H1 (cell line): ENCODE data around the gene HLA-DOB. TPM values are rescaled to one million over a fixed set of nuclear protein-coding genes. Genes with fewer than 3 reads are reported as not detected.

Experiments
- CBX8 ChIP-seq: fragments of 300-800, 300-1000 bp; sonication (generic); IDR thresholded peaks from 2 replicates; pipeline ENCODE4 v1.7.1; 2016; ENCODE audit warnings: low read depth, low read length, borderline replicate concordance
- GABPA ChIP-seq: IDR thresholded peaks from 2 replicates; pipeline ENCODE4 v1.6.1; 2011; ENCODE audit warnings: mild to moderate bottlenecking, low read length, moderate library complexity, borderline replicate concordance; ENCODE audit not compliant: insufficient read depth
- JUN ChIP-seq: IDR thresholded peaks from 2 replicates; pipeline ENCODE4 v1.6.1; 2011; ENCODE audit warnings: low read depth, mild to moderate bottlenecking, improper control_type of control experiment, low read length
- NANOG ChIP-seq: IDR thresholded peaks from 2 replicates; pipeline ENCODE4 v1.6.1; 2011; ENCODE audit warnings: low read length, low read depth, mild to moderate bottlenecking, inconsistent platforms; ENCODE audit not compliant: insufficient read depth, poor library complexity, severe bottlenecking
- SRF ChIP-seq: IDR thresholded peaks from 2 replicates; pipeline ENCODE4 v1.6.1; 2011; ENCODE audit warnings: mild to moderate bottlenecking, low read depth, low read length, moderate library complexity
- SUZ12 ChIP-seq: fragments of 200-600 bp; sonication (generic); IDR thresholded peaks from 2 replicates; pipeline ENCODE4 v1.6.1; 2012; ENCODE audit warnings: mild to moderate bottlenecking, inconsistent platforms, low read length, moderate library complexity, mixed read lengths
- TAF7 ChIP-seq: optimal IDR thresholded peaks from 2 replicates; pipeline ENCODE3; 2011; ENCODE audit warnings: low read depth, mild to moderate bottlenecking, inconsistent platforms, low read length, moderate library complexity, borderline replicate concordance
- polyA plus RNA-seq, 7 experiments: library from polyadenylated mRNA; depleted of rRNA in 3 of 7; stranded (reverse) in 5 of 7; unstranded in 2 of 7; fragments of >200 nt in 5 of 7; fragments of 200-250 nt in 2 of 7; gene quantifications; 1 replicate in 5 of 7; 2 replicates in 1 of 7; 4 replicates in 1 of 7; pipeline versions ENCODE4 v1.2.1 to v1.2.3, GENCODE V29; 2011 to 2013; ENCODE audit warnings: missing spikeins in 2 of 7, mixed read lengths in 2 of 7
- total RNA-seq: library from RNA; stranded (reverse); fragmentation: NEBNext Ultra II Directional; extraction: Animal tissue kit (Norgen Biotek cat#: 25700); gene quantifications from 2 replicates; pipeline ENCODE4 v1.2.1, GENCODE V29; 2021
- TF ChIP-seq, protein P1 (sequence below): fragments of 300-600 bp; sonication (generic); IDR thresholded peaks from 2 replicates; pipeline ENCODE4 v1.7.1; 2012; ENCODE audit warnings: low read length, moderate library complexity, mild to moderate bottlenecking, inconsistent platforms; ENCODE audit not compliant: insufficient replicate concordance

Gene HLA-DOB
- total and polyA plus RNA-seq, 2 of the 8 experiments (the other 6 are each of a cell fraction or from before 2014, with no cell fraction given), result 0.35 TPM; not detected in 1

DNA sequence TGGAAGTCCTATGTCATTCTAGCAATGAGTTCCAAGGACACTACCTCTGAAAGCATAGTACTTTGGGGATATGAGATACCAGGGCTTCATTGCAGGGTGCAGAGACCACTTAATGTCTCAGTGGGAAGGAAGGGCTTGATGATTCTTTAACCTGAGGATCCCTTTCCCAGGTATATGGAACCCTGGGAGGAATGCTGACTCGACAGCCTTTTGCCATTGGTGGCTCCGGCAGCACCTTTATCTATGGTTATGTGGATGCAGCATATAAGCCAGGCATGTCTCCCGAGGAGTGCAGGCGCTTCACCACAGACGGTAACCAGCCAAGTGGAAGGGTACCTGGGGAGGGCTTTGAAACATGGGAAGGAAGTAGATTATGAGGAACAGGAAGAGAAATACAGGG, 41.4 kb upstream of the HLA-DOB start (continued):
- TF ChIP-seq JUN (no peak), SRF (no peak), TAF7 (no peak), SUZ12 (no peak), NANOG (no peak), GABPA (no peak), CBX8 (no peak)
- TF ChIP-seq, protein P1, sequence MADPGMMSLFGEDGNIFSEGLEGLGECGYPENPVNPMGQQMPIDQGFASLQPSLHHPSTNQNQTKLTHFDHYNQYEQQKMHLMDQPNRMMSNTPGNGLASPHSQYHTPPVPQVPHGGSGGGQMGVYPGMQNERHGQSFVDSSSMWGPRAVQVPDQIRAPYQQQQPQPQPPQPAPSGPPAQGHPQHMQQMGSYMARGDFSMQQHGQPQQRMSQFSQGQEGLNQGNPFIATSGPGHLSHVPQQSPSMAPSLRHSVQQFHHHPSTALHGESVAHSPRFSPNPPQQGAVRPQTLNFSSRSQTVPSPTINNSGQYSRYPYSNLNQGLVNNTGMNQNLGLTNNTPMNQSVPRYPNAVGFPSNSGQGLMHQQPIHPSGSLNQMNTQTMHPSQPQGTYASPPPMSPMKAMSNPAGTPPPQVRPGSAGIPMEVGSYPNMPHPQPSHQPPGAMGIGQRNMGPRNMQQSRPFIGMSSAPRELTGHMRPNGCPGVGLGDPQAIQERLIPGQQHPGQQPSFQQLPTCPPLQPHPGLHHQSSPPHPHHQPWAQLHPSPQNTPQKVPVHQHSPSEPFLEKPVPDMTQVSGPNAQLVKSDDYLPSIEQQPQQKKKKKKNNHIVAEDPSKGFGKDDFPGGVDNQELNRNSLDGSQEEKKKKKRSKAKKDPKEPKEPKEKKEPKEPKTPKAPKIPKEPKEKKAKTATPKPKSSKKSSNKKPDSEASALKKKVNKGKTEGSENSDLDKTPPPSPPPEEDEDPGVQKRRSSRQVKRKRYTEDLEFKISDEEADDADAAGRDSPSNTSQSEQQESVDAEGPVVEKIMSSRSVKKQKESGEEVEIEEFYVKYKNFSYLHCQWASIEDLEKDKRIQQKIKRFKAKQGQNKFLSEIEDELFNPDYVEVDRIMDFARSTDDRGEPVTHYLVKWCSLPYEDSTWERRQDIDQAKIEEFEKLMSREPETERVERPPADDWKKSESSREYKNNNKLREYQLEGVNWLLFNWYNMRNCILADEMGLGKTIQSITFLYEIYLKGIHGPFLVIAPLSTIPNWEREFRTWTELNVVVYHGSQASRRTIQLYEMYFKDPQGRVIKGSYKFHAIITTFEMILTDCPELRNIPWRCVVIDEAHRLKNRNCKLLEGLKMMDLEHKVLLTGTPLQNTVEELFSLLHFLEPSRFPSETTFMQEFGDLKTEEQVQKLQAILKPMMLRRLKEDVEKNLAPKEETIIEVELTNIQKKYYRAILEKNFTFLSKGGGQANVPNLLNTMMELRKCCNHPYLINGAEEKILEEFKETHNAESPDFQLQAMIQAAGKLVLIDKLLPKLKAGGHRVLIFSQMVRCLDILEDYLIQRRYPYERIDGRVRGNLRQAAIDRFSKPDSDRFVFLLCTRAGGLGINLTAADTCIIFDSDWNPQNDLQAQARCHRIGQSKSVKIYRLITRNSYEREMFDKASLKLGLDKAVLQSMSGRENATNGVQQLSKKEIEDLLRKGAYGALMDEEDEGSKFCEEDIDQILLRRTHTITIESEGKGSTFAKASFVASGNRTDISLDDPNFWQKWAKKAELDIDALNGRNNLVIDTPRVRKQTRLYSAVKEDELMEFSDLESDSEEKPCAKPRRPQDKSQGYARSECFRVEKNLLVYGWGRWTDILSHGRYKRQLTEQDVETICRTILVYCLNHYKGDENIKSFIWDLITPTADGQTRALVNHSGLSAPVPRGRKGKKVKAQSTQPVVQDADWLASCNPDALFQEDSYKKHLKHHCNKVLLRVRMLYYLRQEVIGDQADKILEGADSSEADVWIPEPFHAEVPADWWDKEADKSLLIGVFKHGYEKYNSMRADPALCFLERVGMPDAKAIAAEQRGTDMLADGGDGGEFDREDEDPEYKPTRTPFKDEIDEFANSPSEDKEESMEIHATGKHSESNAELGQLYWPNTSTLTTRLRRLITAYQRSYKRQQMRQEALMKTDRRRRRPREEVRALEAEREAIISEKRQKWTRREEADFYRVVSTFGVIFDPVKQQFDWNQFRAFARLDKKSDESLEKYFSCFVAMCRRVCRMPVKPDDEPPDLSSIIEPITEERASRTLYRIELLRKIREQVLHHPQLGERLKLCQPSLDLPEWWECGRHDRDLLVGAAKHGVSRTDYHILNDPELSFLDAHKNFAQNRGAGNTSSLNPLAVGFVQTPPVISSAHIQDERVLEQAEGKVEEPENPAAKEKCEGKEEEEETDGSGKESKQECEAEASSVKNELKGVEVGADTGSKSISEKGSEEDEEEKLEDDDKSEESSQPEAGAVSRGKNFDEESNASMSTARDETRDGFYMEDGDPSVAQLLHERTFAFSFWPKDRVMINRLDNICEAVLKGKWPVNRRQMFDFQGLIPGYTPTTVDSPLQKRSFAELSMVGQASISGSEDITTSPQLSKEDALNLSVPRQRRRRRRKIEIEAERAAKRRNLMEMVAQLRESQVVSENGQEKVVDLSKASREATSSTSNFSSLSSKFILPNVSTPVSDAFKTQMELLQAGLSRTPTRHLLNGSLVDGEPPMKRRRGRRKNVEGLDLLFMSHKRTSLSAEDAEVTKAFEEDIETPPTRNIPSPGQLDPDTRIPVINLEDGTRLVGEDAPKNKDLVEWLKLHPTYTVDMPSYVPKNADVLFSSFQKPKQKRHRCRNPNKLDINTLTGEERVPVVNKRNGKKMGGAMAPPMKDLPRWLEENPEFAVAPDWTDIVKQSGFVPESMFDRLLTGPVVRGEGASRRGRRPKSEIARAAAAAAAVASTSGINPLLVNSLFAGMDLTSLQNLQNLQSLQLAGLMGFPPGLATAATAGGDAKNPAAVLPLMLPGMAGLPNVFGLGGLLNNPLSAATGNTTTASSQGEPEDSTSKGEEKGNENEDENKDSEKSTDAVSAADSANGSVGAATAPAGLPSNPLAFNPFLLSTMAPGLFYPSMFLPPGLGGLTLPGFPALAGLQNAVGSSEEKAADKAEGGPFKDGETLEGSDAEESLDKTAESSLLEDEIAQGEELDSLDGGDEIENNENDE, result no peak
